H9 (cell line): ENCODE results near the gene ARHGDIA. TPM values are rescaled to one million over a fixed set of nuclear protein-coding genes. Genes with fewer than 3 reads are reported as not detected.

Experiments used
- DNase-seq: peaks from one replicate; pipeline ENCODE4 v3.0.0-alpha.2; 2017
- H2AFZ ChIP-seq: one replicate; pipeline ENCODE4 v1.6.1; 2013; ENCODE audit warnings: mild to moderate bottlenecking, low read length, control low read depth, moderate library complexity
- H2AK5ac ChIP-seq: 2 replicates; pipeline ENCODE4 v1.6.1; 2013; ENCODE audit warnings: low read length, control low read depth, mixed read lengths; ENCODE audit not compliant: insufficient read length
- H2BK120ac ChIP-seq: one replicate; pipeline ENCODE4 v1.6.1; 2013; ENCODE audit warnings: low read depth, mild to moderate bottlenecking, low read length, control low read depth, inconsistent platforms; ENCODE audit not compliant: poor library complexity, severe bottlenecking
- H2BK12ac ChIP-seq: 2 replicates; pipeline ENCODE4 v1.6.1; 2013; ENCODE audit warnings: low read length, control low read depth, mixed read lengths, low read depth; ENCODE audit not compliant: insufficient read length
- H2BK15ac ChIP-seq: 2 replicates; pipeline ENCODE4 v1.6.1; 2013; ENCODE audit warnings: low read depth, low read length, control low read depth
- H2BK20ac ChIP-seq: one replicate; pipeline ENCODE4 v1.6.1; 2013; ENCODE audit warnings: low read depth, mild to moderate bottlenecking, low read length, control low read depth, inconsistent platforms; ENCODE audit not compliant: poor library complexity, severe bottlenecking
- H2BK5ac ChIP-seq: 2 replicates; pipeline ENCODE4 v1.6.1; 2013; ENCODE audit warnings: low read length, control low read depth, mixed read lengths; ENCODE audit not compliant: insufficient read length
- H3K14ac ChIP-seq: 2 replicates; pipeline ENCODE4 v1.6.1; 2013; ENCODE audit warnings: low read length, control low read depth; ENCODE audit not compliant: insufficient read depth
- H3K18ac ChIP-seq: 2 replicates; pipeline ENCODE4 v1.6.1; 2013; ENCODE audit warnings: low read depth, mild to moderate bottlenecking, mixed read lengths, low read length, control low read depth; ENCODE audit not compliant: insufficient read length
- H3K23ac ChIP-seq: 2 replicates; pipeline ENCODE4 v1.6.1; 2013; ENCODE audit warnings: low read length, control low read depth, mixed read lengths, low read depth; ENCODE audit not compliant: insufficient read length
- H3K23me2 ChIP-seq: 2 replicates; pipeline ENCODE4 v1.6.1; 2013; ENCODE audit warnings: low read depth, mild to moderate bottlenecking, mixed read lengths, low read length, control low read depth; ENCODE audit not compliant: insufficient read length, poor library complexity, severe bottlenecking
- H3K27ac ChIP-seq: 2 replicates; pipeline ENCODE4 v1.5.1; 2013; ENCODE audit warnings: low read length, control low read depth, mixed read lengths, low read depth; ENCODE audit not compliant: insufficient read length
- H3K27me3 ChIP-seq: 2 replicates; pipeline ENCODE4 v1.6.1; 2013; ENCODE audit warnings: low read length, control low read depth, inconsistent platforms; ENCODE audit not compliant: insufficient read depth
- H3K4ac ChIP-seq: 2 replicates; pipeline ENCODE4 v1.6.1; 2013; ENCODE audit warnings: low read depth, mild to moderate bottlenecking, control low read depth, inconsistent platforms, low read length, moderate library complexity
- H3K4me1 ChIP-seq: 2 replicates; pipeline ENCODE4 v1.6.1; 2013; ENCODE audit warnings: low read length, control low read depth, inconsistent platforms; ENCODE audit not compliant: insufficient read depth
- H3K4me2 ChIP-seq: 2 replicates; pipeline ENCODE4 v1.6.1; 2013; ENCODE audit warnings: low read length, control low read depth, mixed read lengths; ENCODE audit not compliant: insufficient read length, insufficient read depth
- H3K56ac ChIP-seq: 2 replicates; pipeline ENCODE4 v1.6.1; 2013; ENCODE audit warnings: low read depth, mild to moderate bottlenecking, mixed read lengths, low read length, control low read depth; ENCODE audit not compliant: insufficient read length
- H3K79me1 ChIP-seq: 2 replicates; pipeline ENCODE4 v1.6.1; 2013; ENCODE audit warnings: low read depth, mild to moderate bottlenecking, moderate library complexity, low read length, control low read depth, inconsistent platforms; ENCODE audit not compliant: insufficient read depth, poor library complexity, severe bottlenecking
- H3K79me2 ChIP-seq: 2 replicates; pipeline ENCODE4 v1.6.1; 2013; ENCODE audit warnings: low read length, control low read depth, inconsistent platforms; ENCODE audit not compliant: insufficient read depth
- H3K9ac ChIP-seq: 2 replicates; pipeline ENCODE4 v1.6.1; 2013; ENCODE audit warnings: low read length, control low read depth, mixed read lengths; ENCODE audit not compliant: insufficient read length; ENCODE audit errors: extremely low read depth
- H3K9me3 ChIP-seq: one replicate; pipeline ENCODE4 v1.6.1; 2013; ENCODE audit warnings: low read depth, low read length, inconsistent platforms; ENCODE audit not compliant: control insufficient read depth
- H3T11ph ChIP-seq: one replicate; pipeline ENCODE4 v1.6.1; 2013; ENCODE audit warnings: mild to moderate bottlenecking, low read length, control low read depth, inconsistent platforms
- H4K20me1 ChIP-seq: one replicate; pipeline ENCODE4 v1.6.1; 2013; ENCODE audit not compliant: control insufficient read depth, insufficient read length, insufficient read depth
- H4K5ac ChIP-seq: 2 replicates; pipeline ENCODE4 v1.6.1; 2013; ENCODE audit warnings: low read depth, mild to moderate bottlenecking, mixed read lengths, low read length, control low read depth; ENCODE audit not compliant: insufficient read length
- H4K8ac ChIP-seq: replicated peaks from 2 replicates; pipeline ENCODE4 v1.6.1; 2013; ENCODE audit warnings: low read length, control low read depth, mixed read lengths, low read depth; ENCODE audit not compliant: insufficient read length
- H4K91ac ChIP-seq: 2 replicates; pipeline ENCODE4 v1.6.1; 2013; ENCODE audit warnings: low read depth, mild to moderate bottlenecking, moderate library complexity, mixed read lengths, low read length, control low read depth; ENCODE audit not compliant: insufficient read length
- H3K27ac Mint-ChIP-seq, 3 experiments: 2 replicates in 2 of 3; 3 replicates in 1 of 3; pipeline ENCODE4 v1.8.0; 2020 to 2021; ENCODE audit warnings: mixed read lengths in 3 of 3, mild to moderate bottlenecking in 1 of 3, moderate library complexity in 1 of 3
- H3K27me3 Mint-ChIP-seq: 2 replicates; pipeline ENCODE4 v1.8.0; 2021; ENCODE audit warnings: low read depth, mild to moderate bottlenecking, moderate library complexity, mixed read lengths
- H3K36me3 Mint-ChIP-seq, 3 experiments: 2 replicates in 2 of 3; 3 replicates in 1 of 3; pipeline ENCODE4 v1.8.0; 2020 to 2021; ENCODE audit warnings: low read depth in 3 of 3, mixed read lengths in 3 of 3; ENCODE audit not compliant: insufficient read depth in 1 of 3
- H3K4me1 Mint-ChIP-seq, 2 experiments: 2 replicates each; pipeline ENCODE4 v1.8.0; 2020; ENCODE audit warnings: mixed read lengths in 2 of 2
- H3K4me3 Mint-ChIP-seq, 2 experiments: 2 replicates in 1 of 2; 3 replicates in 1 of 2; pipeline ENCODE4 v1.8.0; 2020 to 2021; ENCODE audit warnings: mild to moderate bottlenecking in 2 of 2, mixed read lengths in 2 of 2, moderate library complexity in 1 of 2
- H3K9me3 Mint-ChIP-seq, 2 experiments: 2 replicates in 1 of 2; 3 replicates in 1 of 2; pipeline ENCODE4 v1.8.0; 2020; ENCODE audit warnings: mild to moderate bottlenecking in 2 of 2, mixed read lengths in 2 of 2, moderate library complexity in 1 of 2
- CTCF ChIP-seq: fragments of 200-600 bp; sonication (generic); conservative IDR thresholded peaks from 3 replicates; pipeline ENCODE4 v1.8.0; 2021; ENCODE audit warnings: antibody characterized with exemption, mild to moderate bottlenecking
- WGBS: extraction: QIAGEN DNeasy Blood & Tissue Kit; methylation state at CpG from one replicate; pipeline ENCODE4 v1.1.7; 2013; ENCODE audit warnings: missing lambda C conversion rate, low lambda C conversion rate, mixed read lengths; ENCODE audit not compliant: insufficient read length; ENCODE audit errors: extremely low coverage; 5-methylcytosine and 5-hydroxymethylcytosine counted together
- total RNA-seq: library from RNA; stranded (reverse); gene quantifications from 2 replicates; pipeline ENCODE4 v1.2.1, GENCODE V29; 2021

Gene ARHGDIA
- total RNA-seq, 1 experiment from 2014 or later: 247 TPM

- Histone ChIP-seq H3K27me3 (no peaks in the 10 kb centered on the region), H4K5ac (no peak overlapping the region)
- no peak overlapping the region for H3K27ac Mint-ChIP-seq
Observed at GRCh38 chr17:81910840-81911276, 39.7 kb upstream of the ARHGDIA start.

More at GRCh38 chr17:81910840-81911276, 39.7 kb upstream of the ARHGDIA start:
- H4K8ac ChIP-seq: no peak overlapping the region
- H2BK20ac ChIP-seq: no peak overlapping the region
- no peak overlapping the region for H2BK12ac ChIP-seq
- no peaks in the 10 kb centered on the region for H3K79me1 ChIP-seq
- no peak for DNase-seq
- H3K27ac ChIP-seq: no peak overlapping the region
- no peak overlapping the region for H3K56ac ChIP-seq
- peaks cover 6% of the 10 kb centered on the region for H3K23me2 ChIP-seq
- no CpG with 5 or more reads among the region's 55 CpGs for WGBS
- no peak overlapping the region for H2AK5ac ChIP-seq
- no peak overlapping the region for H3K23ac ChIP-seq
- no peaks in the 10 kb centered on the region for H3K4me1 ChIP-seq
- no peaks in the 10 kb centered on the region for H3K9me3 Mint-ChIP-seq
- no peak overlapping the region for H3T11ph ChIP-seq
- H3K4me1 Mint-ChIP-seq: peaks cover 0 to 2% of the 10 kb centered on the region in 2 experiments; a peak in 2 of 4 replicates
- peak overlapping the region; percentile 79 to 92 for H3K4me3 Mint-ChIP-seq
- H3K27me3 Mint-ChIP-seq: no peaks in the 10 kb centered on the region
- H3K18ac ChIP-seq: no peak overlapping the region
- no peaks in the 10 kb centered on the region for H3K9me3 ChIP-seq
- H4K20me1 ChIP-seq: no peaks in the 10 kb centered on the region
- H3K4ac ChIP-seq: no peak overlapping the region
- no peak overlapping the region for H4K91ac ChIP-seq
- H3K36me3 Mint-ChIP-seq: peaks cover 15 to 41% (median 34%) of the 10 kb centered on the region in 3 experiments; a peak in 6 of 7 replicates
- H3K79me2 ChIP-seq: no peaks in the 10 kb centered on the region
- peak overlapping the region; percentile 1 for H3K9ac ChIP-seq
- no peak overlapping the region for H2AFZ ChIP-seq
- no peak overlapping the region for H3K14ac ChIP-seq
- TF ChIP-seq CTCF: no peak
- H3K4me2 ChIP-seq: peak overlapping the region; percentile 48
- H2BK15ac ChIP-seq: no peak overlapping the region; the same call in 1 of the 2 replicates
- no peak overlapping the region for H2BK5ac ChIP-seq
- no peak overlapping the region for H2BK120ac ChIP-seq
